ACC112 (cell line): Measurements from ENCODE around the gene FCGBP.
"Not testable (repeated sequence)": the region's sequence is repeated elsewhere in the genome, so short reads cannot be mapped to it uniquely, and the experiment has no call there.

Experiments used
- H2AFZ ChIP-seq: fragments of 200-600 bp; sonication (generic); one replicate; pipeline ENCODE4 v1.6.0; 2017; ENCODE audit warnings: antibody characterized with exemption, low read length; ENCODE audit not compliant: unreplicated experiment
- H3K27ac ChIP-seq: fragments of 200-600 bp; sonication (generic); 2 replicates; pipeline ENCODE4 v1.5.1; 2014; ENCODE audit warnings: low read depth, mild to moderate bottlenecking, antibody characterized with exemption, low read length, moderate library complexity
- H3K27me3 ChIP-seq: fragments of 200-600 bp; sonication (generic); 2 replicates; pipeline ENCODE4 v1.6.1; 2014; ENCODE audit warnings: mild to moderate bottlenecking, antibody characterized with exemption, low read length, moderate library complexity, mixed read lengths; ENCODE audit not compliant: insufficient read depth
- H3K36me3 ChIP-seq: fragments of 200-600 bp; sonication (generic); 2 replicates; pipeline ENCODE4 v1.6.1; 2016; ENCODE audit warnings: mild to moderate bottlenecking, antibody characterized with exemption, low read length, moderate library complexity, mixed read lengths; ENCODE audit not compliant: insufficient read depth
- H3K4me1 ChIP-seq: fragments of 200-600 bp; sonication (generic); one replicate; pipeline ENCODE4 v1.6.1; 2016; ENCODE audit warnings: low read length, mixed read lengths; ENCODE audit not compliant: insufficient read depth, unreplicated experiment, control insufficient read depth
- H3K4me3 ChIP-seq: fragments of 200-600 bp; sonication (generic); 2 replicates; pipeline ENCODE4 v1.5.1; 2014; ENCODE audit warnings: mild to moderate bottlenecking, low read depth, low read length
- H3K79me2 ChIP-seq: fragments of 200-600 bp; sonication (generic); one replicate; pipeline ENCODE4 v1.6.0; 2016; ENCODE audit warnings: low read length; ENCODE audit not compliant: control insufficient read depth, unreplicated experiment, insufficient read depth

Gene FCGBP

GRCh38 chr19:39917561-39918182 lies 16.8 kb downstream of the FCGBP start:
- Histone ChIP-seq H3K4me1 (no peaks in the 10 kb centered on the region), H3K79me2 (no peaks in the 10 kb centered on the region), H2AFZ (no peak overlapping the region), H3K27ac (no peak overlapping the region), H3K36me3 (no peaks in the 10 kb centered on the region), H3K4me3 (no peak overlapping the region), H3K27me3 (peaks cover 23% of the 10 kb centered on the region; the same call in 1 of the 2 replicates)

GRCh38 chr19:39916851-39917396 lies 17.5 kb downstream of the FCGBP start:
- H3K4me1 ChIP-seq, result no peaks in the 10 kb centered on the region
- no peak overlapping the region for H3K27ac ChIP-seq
- no peaks in the 10 kb centered on the region for H3K36me3 ChIP-seq
- H3K27me3 ChIP-seq, result peaks cover 23% of the 10 kb centered on the region; the same call in 1 of the 2 replicates
- no peak overlapping the region for H3K4me3 ChIP-seq
- H2AFZ ChIP-seq, result no peak overlapping the region
- no peaks in the 10 kb centered on the region for H3K79me2 ChIP-seq

- Histone ChIP-seq H3K27me3 (peaks cover 23% of the 10 kb centered on the region; the same call in 1 of the 2 replicates), H3K36me3 (no peaks in the 10 kb centered on the region), H3K27ac (no peak overlapping the region), H2AFZ (no peak overlapping the region), H3K79me2 (no peaks in the 10 kb centered on the region), H3K4me3 (no peak overlapping the region), H3K4me1 (no peaks in the 10 kb centered on the region)
These were observed 18.2 kb downstream of the FCGBP start for GRCh38 chr19:39916236-39916635.

- Histone ChIP-seq H3K27me3 (peaks cover 23% of the 10 kb centered on the region; the same call in 1 of the 2 replicates), H2AFZ (no peak overlapping the region), H3K79me2 (no peaks in the 10 kb centered on the region), H3K36me3 (no peaks in the 10 kb centered on the region), H3K4me3 (no peak overlapping the region), H3K4me1 (no peaks in the 10 kb centered on the region), H3K27ac (no peak overlapping the region)
These were observed 18.6 kb downstream of the FCGBP start for GRCh38 chr19:39915848-39916215.

GRCh38 chr19:39915101-39915847 lies 19.2 kb downstream of the FCGBP start:
- H2AFZ ChIP-seq, result no peak overlapping the region
- no peaks in the 10 kb centered on the region for H3K79me2 ChIP-seq
- no peak overlapping the region for H3K4me3 ChIP-seq
- no peak overlapping the region for H3K27ac ChIP-seq
- peaks cover 23% of the 10 kb centered on the region; the same call in 1 of the 2 replicates for H3K27me3 ChIP-seq
- H3K4me1 ChIP-seq, result no peaks in the 10 kb centered on the region
- H3K36me3 ChIP-seq, result no peaks in the 10 kb centered on the region

- no peak overlapping the region for H3K4me3 ChIP-seq
These were observed 20.6 kb downstream of the FCGBP start for GRCh38 chr19:39913682-39914333.

GRCh38 chr19:39908803-39909202 lies 25.6 kb downstream of the FCGBP start:
- H2AFZ ChIP-seq, result no peak overlapping the region
- no peaks in the 10 kb centered on the region for H3K4me1 ChIP-seq
- no peaks in the 10 kb centered on the region for H3K36me3 ChIP-seq
- no peaks in the 10 kb centered on the region for H3K79me2 ChIP-seq
- no peaks in the 10 kb centered on the region for H3K27me3 ChIP-seq
- no peak overlapping the region for H3K27ac ChIP-seq
- no peak overlapping the region for H3K4me3 ChIP-seq

More at GRCh38 chr19:39913682-39914333, 20.6 kb downstream of the FCGBP start:
- no peak overlapping the region for H3K27ac ChIP-seq
- H3K79me2 ChIP-seq, result no peaks in the 10 kb centered on the region
- peaks cover 23% of the 10 kb centered on the region; the same call in 1 of the 2 replicates for H3K27me3 ChIP-seq
- no peaks in the 10 kb centered on the region for H3K36me3 ChIP-seq
- no peaks in the 10 kb centered on the region for H3K4me1 ChIP-seq
- H2AFZ ChIP-seq, result no peak overlapping the region

GRCh38 chr19:39906820-39907611 lies 27.4 kb downstream of the FCGBP start:
- H3K27ac ChIP-seq, result no peak overlapping the region
- no peak overlapping the region for H2AFZ ChIP-seq
- no peaks in the 10 kb centered on the region for H3K27me3 ChIP-seq
- no peaks in the 10 kb centered on the region for H3K79me2 ChIP-seq
- no peaks in the 10 kb centered on the region for H3K36me3 ChIP-seq
- H3K4me3 ChIP-seq, result no peak overlapping the region
- H3K4me1 ChIP-seq, result no peaks in the 10 kb centered on the region

- H3K36me3 ChIP-seq, result no peaks in the 10 kb centered on the region
- H3K4me3 ChIP-seq, result no peak overlapping the region
- no peaks in the 10 kb centered on the region for H3K27me3 ChIP-seq
- no peak overlapping the region for H2AFZ ChIP-seq
- no peaks in the 10 kb centered on the region for H3K4me1 ChIP-seq
- no peak overlapping the region for H3K27ac ChIP-seq
- no peaks in the 10 kb centered on the region for H3K79me2 ChIP-seq
These were observed 28.2 kb downstream of the FCGBP start for GRCh38 chr19:39906283-39906682.

GRCh38 chr19:39903486-39904091 lies 30.8 kb downstream of the FCGBP start:
- H3K4me3 ChIP-seq, H3K4me1 ChIP-seq, H3K79me2 ChIP-seq, H3K36me3 ChIP-seq, H3K27ac ChIP-seq, H2AFZ ChIP-seq, H3K27me3 ChIP-seq: not testable (repeated sequence)
